ENCODE results near the gene HSPB9.
A peak's percentile ranks its signal among the peaks of the same experiment; 100 is the strongest.

HSPB9 gene

DNA sequence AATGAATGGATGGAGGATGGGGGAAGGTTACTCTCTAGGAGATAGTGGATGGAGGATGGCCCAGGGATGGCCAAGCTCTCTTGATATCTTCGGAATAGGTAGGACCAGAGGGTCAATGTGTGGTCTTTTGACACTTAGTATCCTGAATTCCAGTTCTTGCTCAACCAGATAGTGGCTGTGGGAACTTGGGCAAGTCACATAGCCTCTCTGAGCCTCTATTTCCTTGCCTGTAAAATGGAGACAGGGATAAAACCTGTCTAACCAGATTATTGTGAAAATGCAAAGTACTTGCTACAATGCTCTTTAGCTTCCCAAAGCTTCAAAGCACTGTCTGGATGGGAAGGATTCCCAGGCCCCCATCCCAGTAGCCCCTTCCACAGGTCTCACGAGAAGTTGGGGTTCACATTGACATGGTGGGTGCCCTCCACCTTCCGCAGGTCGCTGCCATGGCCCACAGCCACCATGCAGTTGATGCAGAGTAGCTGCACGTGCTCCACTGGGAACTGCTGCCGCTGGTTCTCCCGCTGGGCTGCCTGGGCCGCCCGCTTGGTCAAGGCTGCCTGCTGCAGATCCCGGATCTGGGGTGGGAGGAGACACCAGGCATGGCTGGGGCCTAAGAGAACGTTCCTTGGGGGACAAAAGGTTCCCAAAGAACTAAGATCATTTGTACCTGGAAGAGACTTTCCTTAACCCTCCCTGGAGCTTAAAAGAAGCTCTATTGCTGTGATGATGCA is 19.2 kb upstream of the HSPB9 start:
- TF ChIP-seq CTCF (IDR thresholded peaks at IDR 0.05; ENCODE audit: borderline replicate concordance, control extremely low read depth, extremely low read depth, insufficient read depth, missing control alignments): no peak
- in situ Hi-C loops (cut with MboI; ENCODE audit: low sequenced_read_pairs, unreplicated experiment): loop anchor here (10.0 kb wide), 1 partner anchor 79 kb away; the partner anchor contains the start of gene NKIRAS2
- DNase-seq (ENCODE audit: low spot score): no peak

DNA sequence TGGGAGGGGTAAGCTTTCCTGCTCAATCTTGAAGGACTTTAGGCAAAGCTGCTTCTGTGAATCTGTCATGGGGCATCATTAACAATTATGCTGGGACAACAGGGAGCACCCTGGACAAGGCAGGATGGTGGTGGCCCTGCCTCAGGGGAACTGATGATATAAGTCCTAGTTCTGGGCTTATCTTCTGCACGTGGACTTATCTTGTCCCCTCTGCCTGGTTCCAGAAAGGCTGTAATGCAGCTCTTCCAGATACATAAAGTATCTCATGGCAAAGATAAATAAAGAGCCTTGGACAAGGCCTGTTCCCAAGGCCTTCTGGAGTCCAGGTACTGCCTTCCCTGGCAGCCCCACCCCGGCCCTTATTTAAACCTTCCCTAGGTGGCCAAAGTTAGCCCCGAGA is 18.3 kb upstream of the HSPB9 start:
- no peak for TF ChIP-seq CTCF (IDR thresholded peaks at IDR 0.05; ENCODE audit: borderline replicate concordance, control extremely low read depth, extremely low read depth, insufficient read depth, missing control alignments)
- DNase-seq (ENCODE audit: low spot score): no peak
- in situ Hi-C loops (cut with MboI; ENCODE audit: low sequenced_read_pairs, unreplicated experiment): loop anchor here (10.0 kb wide), 1 partner anchor 79 kb away; the partner anchor contains the start of gene NKIRAS2

DNA sequence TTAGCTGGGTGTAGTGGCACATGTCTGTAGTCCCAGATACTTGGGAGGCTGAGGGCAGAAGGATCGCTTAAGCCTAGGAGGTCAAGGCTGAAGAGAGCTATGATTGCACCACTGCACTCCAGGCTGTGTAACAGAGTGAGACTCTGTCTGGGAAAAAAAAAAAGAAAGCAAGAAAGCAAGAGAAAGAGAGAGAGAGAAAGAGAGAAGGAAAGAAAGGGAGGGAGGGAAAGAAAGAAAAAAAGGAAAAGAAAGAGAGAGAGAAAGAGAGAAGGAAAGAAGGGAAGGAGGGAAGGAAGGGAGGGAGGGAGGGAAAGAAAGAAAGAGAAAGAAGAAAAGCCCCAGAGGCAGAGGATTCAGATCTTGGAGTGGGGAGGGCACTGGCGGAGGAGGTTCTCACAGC is 16.6 kb upstream of the HSPB9 start:
- in situ Hi-C loops (cut with MboI; ENCODE audit: low sequenced_read_pairs, unreplicated experiment): loop anchor here (10.0 kb wide), 1 partner anchor 81 kb away; the partner anchor contains the start of gene NKIRAS2
- no peak for DNase-seq (ENCODE audit: low spot score)
- TF ChIP-seq CTCF (IDR thresholded peaks at IDR 0.05; ENCODE audit: borderline replicate concordance, control extremely low read depth, extremely low read depth, insufficient read depth, missing control alignments): no peak

GRCh38 chr17:42107124-42107523 is 15.5 kb upstream of the HSPB9 start:
- DNase-seq (ENCODE audit: low spot score): no peak
- in situ Hi-C loops (cut with MboI; ENCODE audit: low sequenced_read_pairs, unreplicated experiment): loop anchor here (10.0 kb wide), 1 partner anchor 82 kb away; the partner anchor contains the start of gene NKIRAS2
- TF ChIP-seq CTCF (IDR thresholded peaks at IDR 0.05; ENCODE audit: borderline replicate concordance, control extremely low read depth, extremely low read depth, insufficient read depth, missing control alignments): no peak

DNA sequence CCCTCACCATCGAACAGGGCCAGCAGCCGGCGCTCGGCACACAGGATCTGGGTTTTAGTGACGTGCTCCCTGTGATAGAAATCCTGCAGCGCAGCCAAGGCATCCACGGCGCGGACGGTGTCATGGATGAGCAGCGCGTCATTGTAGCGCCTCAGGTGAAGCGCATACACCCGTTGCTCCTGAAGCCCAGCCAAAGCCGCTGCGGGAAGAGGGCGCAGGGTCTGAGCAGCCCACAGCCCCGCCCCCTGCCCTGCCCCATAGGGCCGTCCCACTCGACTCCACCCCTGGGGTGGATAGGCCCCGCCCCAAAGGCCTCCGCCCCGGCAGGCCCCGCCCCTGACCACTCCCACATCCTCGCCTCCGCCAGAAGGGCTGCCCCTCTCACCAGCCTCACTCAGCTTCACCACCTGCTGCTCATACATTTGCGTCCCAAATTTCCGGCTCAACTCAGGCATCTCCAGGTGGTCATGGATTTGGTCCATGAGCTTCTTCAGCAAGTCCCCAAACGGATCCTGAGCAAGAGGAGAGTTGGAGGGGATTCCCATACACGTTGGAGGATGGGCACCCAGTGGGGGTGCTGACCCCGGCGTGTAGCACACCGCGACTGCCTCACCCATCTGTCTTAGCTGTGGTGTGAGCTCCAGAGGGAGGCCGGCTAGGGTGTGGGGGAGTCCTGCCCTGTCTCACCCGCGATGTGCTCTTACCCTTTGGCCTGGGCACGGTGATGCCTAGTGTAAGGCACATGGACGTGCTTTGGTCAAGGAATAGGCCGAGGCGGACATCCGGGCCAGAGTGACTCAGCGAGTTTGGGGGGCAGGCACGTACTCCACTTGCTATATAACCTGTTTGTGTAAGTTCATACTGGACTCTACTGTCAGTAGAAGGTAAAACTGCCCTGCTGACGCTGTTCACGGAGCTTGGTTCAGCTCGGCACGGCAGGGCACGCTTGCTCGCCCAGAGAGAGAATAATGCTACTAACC is 14.7 kb upstream of the HSPB9 start:
- in situ Hi-C loops (cut with MboI; ENCODE audit: low sequenced_read_pairs, unreplicated experiment): loop anchor here (10.0 kb wide), 1 partner anchor 83 kb away; the partner anchor contains the start of gene NKIRAS2
- no peak for TF ChIP-seq CTCF (IDR thresholded peaks at IDR 0.05; ENCODE audit: borderline replicate concordance, control extremely low read depth, extremely low read depth, insufficient read depth, missing control alignments)
- peak; percentile 100 for DNase-seq (ENCODE audit: low spot score)

- DNase-seq (ENCODE audit: low spot score): no peak
- in situ Hi-C loops (cut with MboI; ENCODE audit: low sequenced_read_pairs, unreplicated experiment): loop anchor here (10.0 kb wide), 1 partner anchor 84 kb away; the partner anchor contains the start of gene NKIRAS2
- TF ChIP-seq CTCF (IDR thresholded peaks at IDR 0.05; ENCODE audit: borderline replicate concordance, control extremely low read depth, extremely low read depth, insufficient read depth, missing control alignments): no peak
Observed at GRCh38 chr17:42109086-42109485, 13.5 kb upstream of the HSPB9 start.
